CD8-positive, alpha-beta memory T cell (primary cell): ENCODE measurements around the gene UPK3BL1. TPM values are rescaled to one million over a fixed set of nuclear protein-coding genes. Genes with fewer than 3 reads are reported as not detected.
A peak's percentile ranks its signal among the peaks of the same experiment; 100 is the strongest.
"Not testable (repeated sequence)": the region's sequence is repeated elsewhere in the genome, so short reads cannot be mapped to it uniquely, and the experiment has no call there.

Experiments
- CTCF ChIA-PET: fragments of 350-600 bp; sonication (Branson Sonifier 250); formaldehyde crosslinking; loops from one replicate; lab custom pipeline; 2021; ENCODE audit warnings: antibody characterized with exemption; lab: Charles Lee
- POLR2A ChIA-PET: fragments of 350-600 bp; sonication (Branson Sonifier 250); formaldehyde crosslinking; loops from one replicate; lab custom pipeline; 2021; ENCODE audit warnings: antibody characterized with exemption; lab: Charles Lee
- DNase-seq, 5 donors: peaks; one replicate each; pipeline versions ENCODE4 v3.0.0 to v3.0.0-alpha.2; 2020 to 2022; ENCODE audit warnings: mixed read lengths in 1 of 5
- H3K27ac ChIP-seq: one replicate; pipeline ENCODE4 v1.7.0; 2013; ENCODE audit warnings: low read depth, mild to moderate bottlenecking, low read length, moderate library complexity
- H3K27me3 ChIP-seq: 2 replicates; pipeline ENCODE4 v1.7.0; 2013; ENCODE audit warnings: low read length, mild to moderate bottlenecking; ENCODE audit not compliant: insufficient read depth, poor library complexity, severe bottlenecking
- H3K36me3 ChIP-seq: 2 replicates; pipeline ENCODE4 v1.7.0; 2013; ENCODE audit warnings: mild to moderate bottlenecking, low read length, moderate library complexity; ENCODE audit not compliant: insufficient read depth
- H3K4me1 ChIP-seq: 2 replicates; pipeline ENCODE4 v1.7.0; 2013; ENCODE audit warnings: mild to moderate bottlenecking, low read length, moderate library complexity; ENCODE audit not compliant: insufficient read depth
- H3K4me3 ChIP-seq: 2 replicates; pipeline ENCODE4 v1.7.0; 2013; ENCODE audit warnings: mild to moderate bottlenecking, low read length
- H3K9me3 ChIP-seq: 2 replicates; pipeline ENCODE4 v1.7.0; 2013; ENCODE audit warnings: mild to moderate bottlenecking, low read length
- H3K27ac Mint-ChIP-seq, 8 donors: one replicate each; pipeline ENCODE4 v1.8.0; 2020 to 2021; ENCODE audit warnings: mixed read lengths in 8 of 8, mild to moderate bottlenecking in 6 of 8, inconsistent platforms in 3 of 8, moderate library complexity in 3 of 8
- H3K27me3 Mint-ChIP-seq, 2 donors: one replicate each; pipeline ENCODE4 v1.8.0; 2020 to 2021; ENCODE audit warnings: mixed read lengths in 2 of 2, mild to moderate bottlenecking in 1 of 2, moderate library complexity in 1 of 2
- H3K36me3 Mint-ChIP-seq, 3 donors: one replicate each; pipeline ENCODE4 v1.8.0; 2020 to 2021; ENCODE audit warnings: mixed read lengths in 3 of 3, inconsistent platforms in 1 of 3, mild to moderate bottlenecking in 1 of 3
- H3K4me1 Mint-ChIP-seq, 3 donors: one replicate each; pipeline ENCODE4 v1.8.0; 2020 to 2021; ENCODE audit warnings: mixed read lengths in 3 of 3, inconsistent platforms in 1 of 3, mild to moderate bottlenecking in 1 of 3
- H3K4me3 Mint-ChIP-seq, 7 donors: one replicate each; pipeline ENCODE4 v1.8.0; 2020 to 2021; ENCODE audit warnings: mixed read lengths in 7 of 7, mild to moderate bottlenecking in 6 of 7, moderate library complexity in 4 of 7, inconsistent platforms in 2 of 7
- H3K9me3 Mint-ChIP-seq, 5 donors: one replicate each; pipeline ENCODE4 v1.8.0; 2020 to 2022; ENCODE audit warnings: mixed read lengths in 5 of 5, mild to moderate bottlenecking in 3 of 5, moderate library complexity in 2 of 5, inconsistent platforms in 1 of 5
- polyA plus RNA-seq: library from polyadenylated mRNA; unstranded; fragments of 300-500 nt; fragmentation: Illumina TruSeq; gene quantifications from one replicate; pipeline ENCODE4 v1.2.3, GENCODE V29; 2021
- total RNA-seq, 2 experiments: library from RNA; stranded (reverse); gene quantifications; one replicate each; pipeline ENCODE4 v1.2.3, GENCODE V29; 2021

Gene UPK3BL1
- total RNA-seq (10 to 100 TPM; 17.3 to 20.5 TPM), polyA plus RNA-seq (32.3 TPM)

- POLR2A ChIA-PET, H3K4me3 Mint-ChIP-seq, H3K4me1 ChIP-seq, CTCF ChIA-PET, DNase-seq, H3K27me3 Mint-ChIP-seq, H3K4me3 ChIP-seq, H3K27ac ChIP-seq, H3K4me1 Mint-ChIP-seq, H3K9me3 ChIP-seq, H3K36me3 Mint-ChIP-seq, H3K27ac Mint-ChIP-seq, H3K27me3 ChIP-seq, H3K36me3 ChIP-seq, H3K9me3 Mint-ChIP-seq: not testable (repeated sequence)
These were observed at the start of gene UPK3BL1 for GRCh38 chr7:102642691-102643090. TSS of gene UPK3BL1 (minus strand) at chr7:102642791. CDS start at chr7:102642741, 50 bp downstream.

GRCh38 chr7:102690602-102691001 is 48.0 kb upstream of the UPK3BL1 start:
- POLR2A ChIA-PET, DNase-seq, H3K27ac Mint-ChIP-seq, H3K4me1 ChIP-seq, CTCF ChIA-PET, H3K9me3 Mint-ChIP-seq, H3K36me3 Mint-ChIP-seq, H3K4me3 ChIP-seq, H3K27ac ChIP-seq, H3K27me3 Mint-ChIP-seq, H3K36me3 ChIP-seq, H3K4me1 Mint-ChIP-seq, H3K27me3 ChIP-seq, H3K9me3 ChIP-seq: not testable (repeated sequence)
- H3K4me3 Mint-ChIP-seq: peak overlapping the region in 1 of 7 donors; percentile 51

- H3K4me3 ChIP-seq, H3K27me3 Mint-ChIP-seq, H3K27ac ChIP-seq, H3K27ac Mint-ChIP-seq, H3K4me1 ChIP-seq, H3K36me3 ChIP-seq, H3K27me3 ChIP-seq, H3K9me3 Mint-ChIP-seq, H3K36me3 Mint-ChIP-seq, H3K4me3 Mint-ChIP-seq, POLR2A ChIA-PET, H3K9me3 ChIP-seq, CTCF ChIA-PET, H3K4me1 Mint-ChIP-seq: not testable (repeated sequence)
- peak in 3 of 5 donors; percentile 16 to 58 (median 52) for DNase-seq
These were observed 47.1 kb upstream of the UPK3BL1 start for GRCh38 chr7:102689436-102690282.

- H3K27ac ChIP-seq, H3K4me3 ChIP-seq, DNase-seq, H3K27me3 ChIP-seq, H3K36me3 Mint-ChIP-seq, H3K4me3 Mint-ChIP-seq, H3K4me1 Mint-ChIP-seq, H3K36me3 ChIP-seq, H3K9me3 Mint-ChIP-seq, H3K9me3 ChIP-seq, H3K27me3 Mint-ChIP-seq, H3K27ac Mint-ChIP-seq, CTCF ChIA-PET, POLR2A ChIA-PET, H3K4me1 ChIP-seq: not testable (repeated sequence)
These were observed 45.9 kb upstream of the UPK3BL1 start for GRCh38 chr7:102688299-102689036.

- H3K4me1 ChIP-seq, H3K4me1 Mint-ChIP-seq, H3K9me3 Mint-ChIP-seq, H3K4me3 ChIP-seq, POLR2A ChIA-PET, H3K36me3 ChIP-seq, H3K4me3 Mint-ChIP-seq, CTCF ChIA-PET, H3K27me3 ChIP-seq, H3K27ac Mint-ChIP-seq, H3K27ac ChIP-seq, H3K27me3 Mint-ChIP-seq, H3K36me3 Mint-ChIP-seq, DNase-seq, H3K9me3 ChIP-seq: not testable (repeated sequence)
These were observed 40.0 kb upstream of the UPK3BL1 start for GRCh38 chr7:102682560-102682959.

GRCh38 chr7:102680780-102681179 is 38.2 kb upstream of the UPK3BL1 start:
- H3K27ac ChIP-seq, H3K27me3 Mint-ChIP-seq, H3K27ac Mint-ChIP-seq, H3K4me3 ChIP-seq, H3K9me3 ChIP-seq, H3K4me1 ChIP-seq, H3K9me3 Mint-ChIP-seq, H3K27me3 ChIP-seq, H3K36me3 ChIP-seq, DNase-seq, H3K4me3 Mint-ChIP-seq, H3K4me1 Mint-ChIP-seq, H3K36me3 Mint-ChIP-seq, CTCF ChIA-PET, POLR2A ChIA-PET: not testable (repeated sequence)

- H3K27me3 Mint-ChIP-seq, H3K4me3 ChIP-seq, H3K36me3 Mint-ChIP-seq, H3K4me3 Mint-ChIP-seq, H3K36me3 ChIP-seq, H3K27ac Mint-ChIP-seq, H3K27ac ChIP-seq, H3K4me1 ChIP-seq, H3K9me3 Mint-ChIP-seq, POLR2A ChIA-PET, CTCF ChIA-PET, DNase-seq, H3K9me3 ChIP-seq, H3K4me1 Mint-ChIP-seq, H3K27me3 ChIP-seq: not testable (repeated sequence)
These were observed 33.0 kb upstream of the UPK3BL1 start for GRCh38 chr7:102675545-102675944.

GRCh38 chr7:102673447-102674067 is 31.0 kb upstream of the UPK3BL1 start:
- H3K4me3 Mint-ChIP-seq, H3K9me3 Mint-ChIP-seq, H3K27ac Mint-ChIP-seq, DNase-seq, H3K36me3 ChIP-seq, H3K9me3 ChIP-seq, CTCF ChIA-PET, H3K4me1 ChIP-seq, H3K27me3 ChIP-seq, H3K27ac ChIP-seq, H3K27me3 Mint-ChIP-seq, POLR2A ChIA-PET, H3K4me3 ChIP-seq, H3K36me3 Mint-ChIP-seq, H3K4me1 Mint-ChIP-seq: not testable (repeated sequence)
